HG02759 (cell line): ENCODE results near the gene HTD2.

Experiments used
- ATAC-seq: cut with Tn5 transposase; IDR thresholded peaks from one replicate; pipeline ENCODE4 v1.9.1; 2021; ENCODE audit warnings: mild to moderate bottlenecking, moderate library complexity; ENCODE audit not compliant: unreplicated experiment

The HTD2 gene

GRCh38 chr3:58353722-58354553 is 47.6 kb downstream of the HTD2 start:
- ATAC-seq: no peak

GRCh38 chr3:58355179-58355578 is 48.9 kb downstream of the HTD2 start:
- ATAC-seq: no peak

- no peak for ATAC-seq
Measured at GRCh38 chr3:58356054-58356453, 49.7 kb downstream of the HTD2 start.

DNA sequence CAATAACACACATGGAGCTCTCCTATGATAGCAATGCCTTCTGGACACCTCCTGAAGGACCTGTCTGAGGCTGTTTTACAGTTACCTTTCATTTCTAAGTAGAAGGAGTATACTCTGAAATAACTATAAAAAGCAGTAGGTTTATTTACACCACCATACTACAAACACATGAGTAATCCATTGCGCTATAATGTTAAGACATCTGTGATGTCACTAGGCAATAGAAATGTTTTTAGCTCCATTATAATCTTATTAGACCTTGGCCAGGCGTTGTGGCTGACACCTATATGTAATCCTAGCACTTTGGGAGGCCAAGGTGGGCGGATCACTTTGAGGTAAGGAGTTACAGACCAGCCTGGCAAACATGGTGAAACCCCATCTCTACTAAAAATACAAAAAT is 51.1 kb downstream of the HTD2 start:
- no peak for ATAC-seq

DNA sequence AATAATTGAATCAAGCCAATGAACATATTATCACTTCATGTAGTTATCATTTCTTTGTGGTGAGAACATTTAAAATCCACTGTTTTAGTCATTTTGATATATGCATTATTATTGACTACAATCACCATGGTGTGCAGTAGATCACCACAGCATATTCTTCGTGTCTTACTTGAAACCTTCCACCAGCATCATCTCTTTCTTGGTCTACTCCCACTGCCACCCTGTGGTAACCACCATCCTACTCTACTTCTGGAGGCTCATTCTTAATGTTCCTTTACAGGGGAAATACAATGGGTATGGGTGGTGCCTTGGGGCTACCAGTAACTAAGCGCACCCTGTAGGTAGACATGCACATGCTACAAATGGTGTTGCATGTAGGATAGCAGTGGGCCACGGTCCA is 51.8 kb downstream of the HTD2 start:
- no peak for ATAC-seq

- ATAC-seq: no peak
Measured at GRCh38 chr3:58358808-58359207, 52.5 kb downstream of the HTD2 start.

DNA sequence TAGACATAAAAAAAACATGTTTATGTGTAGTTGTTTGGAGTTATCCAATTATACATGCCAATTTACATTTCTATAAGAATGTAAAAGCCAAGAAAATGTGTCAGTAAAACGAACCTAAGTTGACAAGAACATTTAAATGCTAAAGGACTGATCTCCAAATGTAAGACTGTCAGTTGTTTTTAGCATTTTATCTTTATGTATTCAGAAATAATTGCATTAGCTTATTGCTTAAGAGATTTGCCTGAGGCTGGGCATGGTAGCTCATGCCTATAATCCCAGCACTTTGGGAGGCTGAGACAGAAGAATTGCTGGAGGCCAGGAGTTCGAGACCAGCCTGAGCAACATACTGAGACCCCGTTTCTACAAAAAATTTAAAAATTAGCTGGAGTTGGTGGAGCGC is 53.3 kb downstream of the HTD2 start:
- no peak for ATAC-seq

DNA sequence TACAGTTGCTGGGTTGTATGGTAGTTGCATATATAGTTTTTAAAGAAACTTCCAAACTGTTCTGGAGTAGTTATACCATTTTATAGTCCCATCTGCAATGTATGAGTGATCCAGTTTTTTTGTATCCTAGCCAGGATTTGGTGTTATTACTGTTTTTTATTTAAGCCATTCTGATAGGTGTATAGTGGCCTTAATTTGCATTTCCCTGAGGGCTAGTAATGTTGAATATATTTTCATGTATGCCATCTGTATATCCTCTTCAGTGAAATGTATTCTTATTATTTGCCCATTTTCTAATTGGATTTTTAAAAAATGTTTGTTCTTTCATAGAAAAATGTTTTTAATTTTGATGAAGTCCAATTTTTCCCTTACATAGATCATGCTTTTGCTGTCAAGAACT is 55.5 kb downstream of the HTD2 start:
- no peak for ATAC-seq

- no peak for ATAC-seq
Measured at GRCh38 chr3:58366699-58367098, 60.4 kb downstream of the HTD2 start.

- ATAC-seq: no peak
Measured at GRCh38 chr3:58369038-58369437, 62.7 kb downstream of the HTD2 start.
